GM12891 (cell line): ENCODE data around the gene CD300H.

ENCODE experiments used
- PAX5 ChIP-seq: IDR thresholded peaks from 2 replicates; pipeline ENCODE4 v1.6.1; 2011; ENCODE audit warnings: low read length, moderate library complexity, mild to moderate bottlenecking; ENCODE audit not compliant: insufficient read depth, severe bottlenecking
- POLR2A ChIP-seq: IDR thresholded peaks from 2 replicates; pipeline ENCODE4 v1.6.1; 2011; ENCODE audit warnings: low read depth, low read length, control low read depth
- POLR2AphosphoS5 ChIP-seq: IDR thresholded peaks from 2 replicates; pipeline ENCODE4 v1.6.1; 2011; ENCODE audit warnings: low read depth, low read length, control low read depth
- SPI1 ChIP-seq: IDR thresholded peaks from 2 replicates; pipeline ENCODE4 v1.6.1; 2011; ENCODE audit warnings: low read depth, low read length, control low read depth
- TAF1 ChIP-seq: IDR thresholded peaks from 2 replicates; pipeline ENCODE4 v1.6.1; 2011; ENCODE audit warnings: low read depth, low read length, control low read depth

GRCh38 chr17:74610108-74610507 is 42.8 kb upstream of the CD300H start:
- TF ChIP-seq POLR2A (no peak), POLR2AphosphoS5 (no peak), TAF1 (no peak), PAX5 (no peak), SPI1 (no peak)
